ENCODE data around the gene SF3A2. TPM values are rescaled to one million over a fixed set of nuclear protein-coding genes. Genes with fewer than 3 reads are reported as not detected.

Gene SF3A2
- total and polyA plus RNA-seq, 10 of the 15 experiments (the other 5 are each of a cell fraction or from before 2014, with no cell fraction given), result 0.33 to 143 (median 30.6) TPM

DNA sequence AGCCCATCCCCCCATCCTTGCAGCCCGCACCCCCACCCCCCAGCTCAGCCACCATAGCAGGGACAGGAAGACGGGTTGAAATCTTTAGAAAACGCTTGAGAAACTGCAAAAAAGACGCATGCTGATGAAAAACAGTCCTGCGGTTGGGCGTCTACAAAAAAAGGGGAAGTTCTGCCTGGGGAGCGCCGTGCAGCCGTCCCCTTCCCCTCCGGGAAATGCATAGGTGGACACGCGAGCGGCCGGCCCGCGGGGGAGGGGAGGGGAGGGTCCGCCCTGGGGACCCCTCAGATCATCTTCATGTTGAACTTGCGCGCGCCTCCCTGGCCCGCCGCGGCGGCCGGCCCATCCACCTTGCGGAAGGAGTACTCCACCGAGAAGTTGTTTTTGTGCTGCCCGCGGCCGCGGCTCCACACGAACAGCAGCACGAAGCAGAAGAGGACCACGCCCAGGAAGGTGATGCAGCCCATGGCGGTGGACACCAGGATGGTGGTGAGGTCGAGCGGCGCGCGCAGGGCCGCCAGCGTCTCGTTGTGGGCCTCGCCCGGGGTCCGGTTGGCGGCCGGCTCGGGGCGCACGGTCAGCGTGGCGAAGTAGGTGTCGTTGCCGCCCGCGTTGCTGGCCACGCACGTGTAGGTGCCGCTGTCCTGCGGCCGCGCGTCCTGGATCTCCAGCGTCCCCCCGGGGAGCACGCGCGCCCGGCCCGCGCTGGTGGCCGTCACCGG, 53.3 kb downstream of the SF3A2 start (continued):
- TF ChIP-seq RB1 (IDR thresholded peaks at IDR 0.05; ENCODE audit: borderline replicate concordance) (no peak), CREB1 (IDR thresholded peaks at IDR 0.05; ENCODE audit: low read depth) (peak; percentile 55; the same call in 1 of the 2 replicates), BCL3 (IDR thresholded peaks at IDR 0.05; ENCODE audit: borderline replicate concordance, insufficient read depth, low read depth, low read length, poor library complexity, severe bottlenecking) (peak; percentile 63), NKRF (conservative IDR thresholded peaks at IDR 0.05) (0 out of 2 replicates have a peak, but pooled peaks have one; percentile 51), RUNX3 (IDR thresholded peaks at IDR 0.05; ENCODE audit: low read length) (peak; percentile 92), MYC (IDR thresholded peaks at IDR 0.05; ENCODE audit: insufficient read depth, insufficient read length, insufficient replicate concordance, low read length, severe bottlenecking) (peak; percentile 65)
- TF ChIP-seq, protein P1, sequence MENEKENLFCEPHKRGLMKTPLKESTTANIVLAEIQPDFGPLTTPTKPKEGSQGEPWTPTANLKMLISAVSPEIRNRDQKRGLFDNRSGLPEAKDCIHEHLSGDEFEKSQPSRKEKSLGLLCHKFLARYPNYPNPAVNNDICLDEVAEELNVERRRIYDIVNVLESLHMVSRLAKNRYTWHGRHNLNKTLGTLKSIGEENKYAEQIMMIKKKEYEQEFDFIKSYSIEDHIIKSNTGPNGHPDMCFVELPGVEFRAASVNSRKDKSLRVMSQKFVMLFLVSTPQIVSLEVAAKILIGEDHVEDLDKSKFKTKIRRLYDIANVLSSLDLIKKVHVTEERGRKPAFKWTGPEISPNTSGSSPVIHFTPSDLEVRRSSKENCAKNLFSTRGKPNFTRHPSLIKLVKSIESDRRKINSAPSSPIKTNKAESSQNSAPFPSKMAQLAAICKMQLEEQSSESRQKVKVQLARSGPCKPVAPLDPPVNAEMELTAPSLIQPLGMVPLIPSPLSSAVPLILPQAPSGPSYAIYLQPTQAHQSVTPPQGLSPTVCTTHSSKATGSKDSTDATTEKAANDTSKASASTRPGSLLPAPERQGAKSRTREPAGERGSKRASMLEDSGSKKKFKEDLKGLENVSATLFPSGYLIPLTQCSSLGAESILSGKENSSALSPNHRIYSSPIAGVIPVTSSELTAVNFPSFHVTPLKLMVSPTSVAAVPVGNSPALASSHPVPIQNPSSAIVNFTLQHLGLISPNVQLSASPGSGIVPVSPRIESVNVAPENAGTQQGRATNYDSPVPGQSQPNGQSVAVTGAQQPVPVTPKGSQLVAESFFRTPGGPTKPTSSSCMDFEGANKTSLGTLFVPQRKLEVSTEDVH (IDR thresholded peaks at IDR 0.05; ENCODE audit: low read depth, partially characterized antibody), result no peak
- TF ChIP-seq, protein P2, sequence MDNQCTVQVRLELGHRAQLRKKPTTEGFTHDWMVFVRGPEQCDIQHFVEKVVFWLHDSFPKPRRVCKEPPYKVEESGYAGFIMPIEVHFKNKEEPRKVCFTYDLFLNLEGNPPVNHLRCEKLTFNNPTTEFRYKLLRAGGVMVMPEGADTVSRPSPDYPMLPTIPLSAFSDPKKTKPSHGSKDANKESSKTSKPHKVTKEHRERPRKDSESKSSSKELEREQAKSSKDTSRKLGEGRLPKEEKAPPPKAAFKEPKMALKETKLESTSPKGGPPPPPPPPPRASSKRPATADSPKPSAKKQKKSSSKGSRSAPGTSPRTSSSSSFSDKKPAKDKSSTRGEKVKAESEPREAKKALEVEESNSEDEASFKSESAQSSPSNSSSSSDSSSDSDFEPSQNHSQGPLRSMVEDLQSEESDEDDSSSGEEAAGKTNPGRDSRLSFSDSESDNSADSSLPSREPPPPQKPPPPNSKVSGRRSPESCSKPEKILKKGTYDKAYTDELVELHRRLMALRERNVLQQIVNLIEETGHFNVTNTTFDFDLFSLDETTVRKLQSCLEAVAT (IDR thresholded peaks at IDR 0.05), result peak; percentile 61
